Non-pigmented ciliary epithelial cell (primary cell): ENCODE measurements around the gene TMEM273.
A peak's percentile ranks its signal among the peaks of the same experiment; 100 is the strongest.

Experiments
- DNase-seq: peaks from one replicate; pipeline ENCODE4 v3.0.0-alpha.2; 2010; ENCODE audit warnings: low read depth

Gene TMEM273, protein sequence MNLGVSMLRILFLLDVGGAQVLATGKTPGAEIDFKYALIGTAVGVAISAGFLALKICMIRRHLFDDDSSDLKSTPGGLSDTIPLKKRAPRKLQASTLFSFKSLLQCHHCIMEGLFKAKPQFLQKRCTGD

DNA sequence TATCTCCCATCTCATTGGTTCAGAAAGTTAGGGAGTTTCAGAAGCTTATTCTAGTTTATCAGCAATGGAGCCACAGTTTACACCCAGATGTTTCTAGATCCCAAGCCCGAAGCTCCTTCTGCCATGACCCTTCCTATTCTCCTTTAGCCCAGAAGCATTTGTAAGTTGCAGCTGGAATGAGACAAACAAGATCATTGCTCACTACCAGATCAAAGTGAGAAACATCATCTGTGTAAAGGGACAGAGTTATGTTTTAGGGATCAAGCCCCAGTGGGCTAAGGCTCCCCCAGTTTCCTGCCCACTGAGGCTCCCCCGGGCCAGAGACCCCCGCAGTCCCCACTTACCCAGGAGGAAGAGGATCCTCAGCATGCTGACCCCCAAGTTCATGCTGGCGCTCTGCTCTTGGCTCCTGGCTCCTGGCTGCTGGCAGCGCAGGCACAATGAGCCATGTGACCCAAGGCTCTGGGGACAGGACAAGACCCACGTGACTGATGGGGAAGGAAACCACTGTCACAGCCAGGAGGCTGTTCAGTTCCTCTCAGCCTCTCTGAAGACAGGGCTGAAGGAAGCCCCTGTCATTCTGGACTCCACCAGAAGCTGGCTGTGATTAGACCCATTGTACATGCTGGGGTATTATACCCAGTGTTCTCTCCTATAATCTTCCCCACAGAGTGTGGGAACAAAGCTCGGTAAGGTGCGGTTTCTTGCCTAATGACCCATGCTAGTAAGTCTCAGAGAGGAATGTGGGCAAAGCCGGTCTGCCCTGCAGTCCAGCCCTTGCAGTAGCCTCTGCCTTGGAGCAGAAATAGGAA is at the start of gene TMEM273:
TMEM273 (minus strand) TSS at position 442 of the 812 bp plus-strand sequence; CDS start at position 387, 55 bp downstream.
- DNase-seq, result no peak

DNA sequence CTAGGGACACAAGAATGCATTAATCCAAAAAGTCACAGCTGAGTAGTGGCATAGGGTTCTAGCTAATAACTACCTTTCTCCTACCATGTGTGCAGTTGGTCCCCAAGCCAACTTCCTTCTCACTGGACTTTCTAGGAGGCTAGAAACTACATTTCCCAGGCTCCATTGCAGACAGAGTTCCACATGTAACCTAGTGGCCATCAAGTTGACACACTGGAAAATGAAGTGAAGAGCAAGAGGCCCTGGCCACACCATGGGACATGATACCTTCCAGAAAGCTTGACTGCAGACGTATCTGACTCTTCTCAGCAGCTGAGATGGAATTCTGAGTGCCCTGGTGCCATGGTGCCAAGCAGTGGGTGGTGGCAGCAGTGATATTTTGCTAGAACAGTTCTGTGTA is 49.8 kb upstream of the TMEM273 start:
- no peak for DNase-seq

DNA sequence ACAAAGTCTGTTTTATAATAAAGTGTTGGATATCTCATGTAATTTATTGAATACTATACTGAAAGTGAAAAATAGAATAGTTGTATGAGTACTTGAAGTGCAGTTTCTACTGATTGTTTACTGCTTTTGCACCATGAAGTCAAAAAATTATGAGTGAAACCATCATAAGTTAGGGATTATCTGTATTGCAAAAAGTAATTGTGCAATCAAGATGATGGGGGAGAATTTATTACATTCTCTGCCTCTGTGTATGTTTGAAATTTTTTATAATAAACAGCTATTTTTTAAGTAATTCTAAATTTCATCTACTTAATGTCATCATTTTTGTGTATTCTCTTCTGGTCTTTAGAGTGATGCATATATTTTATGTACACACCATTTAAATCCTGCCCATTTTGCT is 47.2 kb upstream of the TMEM273 start:
- no peak for DNase-seq

DNA sequence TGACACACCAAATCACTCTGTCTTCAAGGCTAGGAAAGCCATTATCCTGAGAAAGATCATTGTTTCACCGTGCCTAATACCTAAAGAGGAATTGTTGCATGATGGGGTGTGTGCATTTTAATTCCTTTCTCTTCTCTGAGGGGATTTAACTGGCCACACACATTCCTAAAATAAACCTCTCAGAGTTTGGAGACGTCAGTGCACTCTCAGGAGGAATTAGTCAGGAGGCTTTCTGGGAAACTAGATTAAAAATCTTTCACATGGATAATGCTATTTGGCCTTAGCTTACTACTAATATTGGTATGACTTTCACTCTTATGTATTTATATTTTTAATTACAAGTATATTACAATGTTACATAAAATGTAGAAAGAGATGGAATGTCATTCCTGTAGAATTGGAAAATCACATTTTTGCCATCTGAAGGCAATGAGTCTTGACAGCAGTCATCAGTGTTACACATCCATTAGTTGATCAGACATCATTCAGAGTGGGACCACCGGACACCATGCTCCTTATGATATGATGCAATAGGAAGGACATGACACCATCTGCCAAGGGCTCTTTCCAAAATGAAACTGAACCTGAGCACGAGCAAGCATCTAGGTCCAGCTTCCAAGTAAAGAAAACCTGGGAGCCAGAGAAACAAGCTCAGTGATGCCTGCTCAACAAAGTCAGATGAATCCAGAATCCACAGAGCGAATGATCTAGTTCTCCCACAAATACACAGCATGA is 43.1 kb upstream of the TMEM273 start:
- DNase-seq, result no peak

DNA sequence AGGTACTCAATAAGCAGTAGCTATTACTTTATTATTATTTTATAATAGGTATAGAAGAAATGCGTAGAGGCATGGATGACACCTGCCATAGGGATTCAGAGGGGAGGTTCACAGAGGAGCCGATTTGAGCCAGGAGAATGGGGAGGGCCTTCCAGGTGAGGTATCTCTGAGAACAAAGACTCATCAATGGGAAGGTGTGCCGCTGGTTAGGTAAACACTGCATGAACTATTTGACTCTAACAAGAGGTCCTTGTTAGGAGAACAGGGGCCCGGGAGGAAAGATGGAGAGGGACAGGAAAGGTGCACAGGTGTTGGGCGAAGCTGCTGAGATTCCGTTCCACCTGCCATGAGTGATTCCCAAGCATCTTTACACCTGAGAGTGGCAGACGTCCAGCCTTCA is 41.8 kb upstream of the TMEM273 start:
- no peak for DNase-seq

DNA sequence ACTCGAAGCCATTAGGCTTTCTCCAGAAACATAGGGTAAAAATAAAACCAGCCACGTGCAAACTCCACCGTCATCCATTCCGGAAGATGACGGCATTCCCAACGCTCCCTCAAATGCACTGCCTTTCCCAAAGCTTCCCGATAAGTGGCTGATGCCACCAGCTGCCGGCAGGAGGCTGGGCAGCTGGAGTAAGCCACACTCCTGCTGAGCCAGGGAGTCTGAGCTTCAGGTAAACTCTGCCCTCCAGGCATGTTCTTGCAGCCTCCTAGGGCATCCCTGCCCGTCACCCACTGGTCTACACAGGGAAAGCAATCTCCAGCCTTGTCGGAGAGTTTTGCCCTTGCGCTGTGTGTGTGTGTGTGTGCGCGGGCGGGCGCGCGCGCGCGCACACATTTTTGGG is 40.5 kb upstream of the TMEM273 start:
- DNase-seq, result no peak

DNA sequence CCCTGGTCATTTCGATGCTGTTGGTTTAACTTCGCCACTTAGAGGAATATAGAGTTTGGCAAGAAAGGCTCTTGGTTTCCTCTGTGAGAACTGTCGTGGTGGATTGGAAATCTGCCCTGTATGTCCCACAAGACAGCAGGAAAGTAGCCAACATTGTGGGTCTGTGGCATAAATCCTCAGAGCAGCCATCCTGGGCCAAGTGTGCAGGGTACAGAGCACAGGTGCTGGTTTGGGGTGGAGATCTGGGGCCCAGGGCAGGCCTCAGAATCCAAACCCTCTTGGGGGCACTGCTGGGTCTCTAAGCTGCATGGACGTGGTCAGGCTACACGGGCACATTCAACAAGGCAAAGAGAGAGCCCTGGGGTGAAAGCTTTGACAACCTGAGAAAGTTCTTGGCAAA is 39.2 kb upstream of the TMEM273 start:
- no peak for DNase-seq

DNA sequence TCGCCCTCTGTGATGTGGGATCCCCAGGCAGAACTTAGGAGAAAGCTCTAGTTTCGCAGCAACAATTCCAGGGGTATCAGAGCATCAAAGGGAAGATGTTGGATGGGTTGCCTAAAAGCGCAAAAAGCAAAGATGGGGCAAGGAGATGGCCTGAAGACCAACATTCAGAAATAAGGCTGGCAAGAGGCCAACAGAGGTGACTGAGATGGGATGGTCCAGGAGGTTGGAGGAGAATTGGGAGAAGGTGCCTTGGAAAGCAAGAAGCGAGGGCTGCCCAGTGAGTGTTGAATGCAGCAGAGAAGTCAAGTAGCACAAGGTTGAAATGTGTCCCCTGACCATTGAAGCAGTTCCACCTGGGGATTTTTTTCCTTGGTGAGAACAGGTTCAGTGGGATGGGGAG is 38.4 kb upstream of the TMEM273 start:
- no peak for DNase-seq

DNA sequence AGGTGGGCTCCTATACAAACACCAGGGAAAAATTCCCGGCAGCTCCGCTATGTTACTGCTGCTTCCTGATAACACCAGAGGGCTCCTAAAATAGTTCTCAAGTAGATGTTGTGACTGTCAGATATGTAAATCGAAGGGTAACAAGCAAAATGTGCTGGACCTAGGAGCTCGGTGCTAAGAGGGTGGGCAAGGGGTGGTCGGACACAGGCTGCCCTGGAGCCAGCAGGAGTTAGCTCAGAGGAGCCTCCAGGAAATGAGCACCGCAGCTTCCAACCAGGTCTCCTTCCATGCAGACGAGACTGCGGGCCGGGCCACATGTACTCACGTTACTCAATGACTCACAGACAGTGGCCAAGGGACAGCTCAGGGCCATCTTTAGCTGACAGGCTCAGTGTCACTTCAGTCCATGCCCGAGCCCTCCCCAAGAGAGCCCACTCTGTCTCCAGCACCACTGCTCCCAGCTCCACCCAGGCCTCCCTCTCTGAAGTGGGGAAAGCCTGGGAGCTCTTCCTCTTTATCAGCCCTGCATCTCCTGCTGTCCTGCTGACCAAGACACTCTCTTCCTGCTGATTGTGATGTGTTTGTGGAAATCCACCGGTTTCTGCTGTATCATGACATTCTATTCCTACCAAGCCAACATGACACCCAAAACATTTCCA is 37.2 kb upstream of the TMEM273 start:
- DNase-seq, result no peak

DNA sequence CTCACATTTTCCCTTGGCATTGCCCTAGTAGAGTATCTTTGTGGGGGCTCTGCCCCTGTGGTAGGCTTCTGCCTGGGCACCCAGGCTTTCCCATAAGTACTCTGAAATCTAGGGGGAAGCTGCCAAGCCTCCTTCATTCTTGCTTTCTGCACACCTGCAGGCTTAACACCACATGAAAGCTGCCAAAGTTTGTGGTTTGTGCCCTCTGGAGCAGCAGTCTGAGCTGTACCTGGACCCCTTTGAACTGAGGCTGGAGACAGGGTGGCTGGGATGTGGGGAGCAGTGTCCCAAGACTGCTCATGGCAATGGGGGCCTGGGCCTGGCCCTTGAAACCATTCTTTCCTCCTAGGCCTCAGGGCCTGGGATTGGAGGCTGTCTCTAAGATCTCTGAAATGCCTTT is 35.0 kb upstream of the TMEM273 start:
- DNase-seq, result no peak

DNA sequence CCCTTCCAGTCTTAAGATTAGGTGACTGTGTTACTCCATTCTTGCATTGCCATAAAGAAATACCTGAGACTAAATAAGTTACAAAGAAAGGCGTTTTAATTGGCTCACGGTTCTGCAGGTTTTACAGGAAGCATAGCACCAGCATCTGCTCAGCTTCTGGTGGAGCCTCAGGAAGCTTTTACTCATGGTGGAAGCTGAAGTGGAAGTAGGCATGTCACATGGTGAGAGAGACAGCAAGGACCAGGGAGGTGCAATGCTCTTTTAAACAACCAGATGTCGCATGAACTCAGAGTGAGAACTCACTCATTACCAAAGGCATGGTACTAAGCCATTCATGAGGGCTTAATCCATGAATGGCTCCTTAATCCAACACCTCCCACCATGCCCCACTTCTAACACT is 34.0 kb upstream of the TMEM273 start:
- DNase-seq, result no peak

DNA sequence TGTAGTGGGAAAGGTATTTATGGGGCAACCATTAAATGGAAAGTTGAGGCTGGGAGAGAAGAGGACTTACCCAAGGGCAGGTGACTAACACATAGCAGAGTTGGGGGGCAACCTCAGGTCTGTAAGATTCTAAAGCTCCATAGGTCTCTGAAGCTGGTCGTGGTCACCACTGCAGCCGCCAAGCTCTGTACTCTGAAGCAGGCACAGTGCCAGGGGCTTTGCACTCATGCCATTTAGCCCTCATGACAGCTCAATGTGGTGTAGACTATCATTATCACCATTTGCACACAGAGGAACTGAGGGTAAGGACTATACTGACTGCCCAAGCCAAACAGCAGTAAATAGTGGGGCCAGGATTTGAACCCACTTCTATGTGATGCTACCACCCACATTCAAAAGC is 32.5 kb upstream of the TMEM273 start:
- DNase-seq, result no peak

DNA sequence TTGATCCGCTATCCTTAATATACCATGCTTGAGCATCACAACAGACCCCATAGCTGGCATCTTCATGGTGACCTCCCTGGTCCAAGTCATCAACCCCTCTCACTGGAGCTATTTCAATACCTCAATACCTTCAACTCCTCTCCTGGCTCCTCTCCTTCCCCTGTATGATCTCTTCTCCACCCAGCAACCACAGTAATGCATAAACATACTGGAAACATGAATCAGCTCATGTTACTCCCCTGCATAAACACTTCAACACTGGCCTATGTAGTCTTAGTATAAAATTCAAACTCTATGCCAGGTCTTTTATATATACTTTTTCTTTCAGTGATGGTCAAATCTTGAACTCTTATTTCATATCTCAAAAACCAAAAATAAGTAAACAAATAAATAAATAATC is 31.8 kb upstream of the TMEM273 start:
- peak; percentile 8 for DNase-seq

DNA sequence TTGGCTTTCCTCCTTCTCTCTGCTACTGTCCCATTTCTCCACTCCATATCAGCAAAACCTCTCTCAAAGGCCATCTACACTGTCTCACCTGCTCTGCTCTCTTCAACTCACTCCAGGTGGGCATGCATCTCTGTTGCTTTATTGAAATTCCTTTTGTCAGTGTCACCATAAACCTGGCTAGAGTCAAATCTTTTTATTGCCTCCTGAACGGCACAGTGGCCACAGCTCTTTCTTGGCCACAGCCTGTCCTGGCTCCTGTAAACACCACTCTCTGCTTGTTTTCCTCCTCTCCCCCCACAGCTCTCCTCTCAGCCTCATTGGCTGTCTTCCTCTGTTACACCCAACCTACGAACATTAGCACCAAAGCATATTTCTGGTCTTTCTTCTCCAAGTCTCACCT is 31.1 kb upstream of the TMEM273 start:
- DNase-seq, result no peak

DNA sequence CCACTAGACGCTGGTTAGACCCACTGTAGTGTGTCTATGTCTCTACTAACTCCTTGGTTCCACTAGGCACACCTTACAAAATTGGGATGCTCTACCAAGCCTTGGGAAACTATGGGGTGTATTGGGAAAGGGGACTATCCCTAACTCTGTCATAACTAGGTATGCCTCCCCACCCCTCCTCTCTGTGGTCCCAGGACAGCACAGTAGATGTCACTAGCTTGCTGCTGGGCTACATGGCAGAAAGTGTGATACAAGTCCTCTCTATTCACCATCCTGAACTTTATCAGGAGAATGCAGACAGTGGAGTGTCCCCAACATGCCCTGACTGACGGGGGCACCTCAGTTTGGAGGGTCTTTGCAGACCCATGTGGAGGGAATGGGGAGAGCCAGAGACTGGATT is 30.3 kb upstream of the TMEM273 start:
- no peak for DNase-seq

DNA sequence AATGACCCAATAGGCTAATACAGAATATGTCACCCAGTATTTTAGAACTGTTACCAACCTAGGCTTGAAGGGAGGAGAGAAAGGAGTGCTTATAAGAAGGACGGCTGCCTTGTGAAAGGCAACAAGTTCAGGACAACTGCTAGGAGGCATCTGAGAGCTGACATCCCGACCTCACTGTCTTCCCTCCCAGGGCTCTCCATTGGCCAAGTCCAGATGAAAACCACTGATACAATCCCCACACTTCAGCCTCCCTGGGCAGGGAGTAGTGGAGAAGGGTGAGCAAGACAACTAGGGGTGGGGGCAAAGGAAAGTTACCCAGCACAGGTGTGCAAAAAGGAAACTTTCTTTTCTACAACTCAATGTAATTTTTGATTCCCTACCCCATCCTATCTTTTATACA is 29.5 kb upstream of the TMEM273 start:
- DNase-seq, result no peak

DNA sequence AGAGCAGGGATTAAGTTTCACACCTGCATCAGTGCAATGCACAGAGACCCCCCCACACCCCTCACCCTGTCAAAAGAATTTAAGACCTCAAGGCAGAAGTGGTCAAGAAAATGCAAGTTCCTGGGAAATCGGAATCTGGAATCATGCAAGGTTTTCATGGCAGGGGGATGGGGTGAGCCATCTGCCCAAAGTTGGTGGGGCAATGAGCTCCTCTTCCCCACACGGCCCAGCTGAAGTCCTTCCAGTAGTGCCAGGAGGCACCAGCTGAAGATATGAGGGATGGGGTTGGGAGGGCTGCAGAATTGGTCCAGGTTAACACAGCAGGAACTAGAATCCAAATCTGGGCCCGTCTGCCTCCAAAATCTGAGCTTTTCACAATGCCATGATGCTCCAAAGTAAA is 25.0 kb upstream of the TMEM273 start:
- no peak for DNase-seq

DNA sequence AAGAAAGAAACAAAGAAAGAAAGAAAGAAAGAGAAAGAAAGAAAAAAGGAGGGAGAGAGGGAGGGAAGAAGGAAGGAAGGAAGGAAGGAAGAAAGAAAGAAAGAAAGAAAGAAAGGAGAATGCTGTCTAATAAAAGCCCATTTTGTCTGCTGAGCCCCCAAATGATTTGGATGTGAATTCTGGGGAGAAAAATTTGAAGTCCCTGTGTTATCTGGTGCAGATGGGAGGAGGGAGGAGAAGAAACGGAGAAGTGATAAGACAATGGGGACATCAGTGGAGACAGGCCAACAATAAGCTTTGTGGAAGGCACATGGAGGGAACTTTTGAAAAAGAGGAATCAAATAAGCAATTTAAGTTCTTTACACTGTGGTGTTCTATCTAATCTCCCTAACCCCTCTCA is 24.6 kb upstream of the TMEM273 start:
- DNase-seq, result no peak

DNA sequence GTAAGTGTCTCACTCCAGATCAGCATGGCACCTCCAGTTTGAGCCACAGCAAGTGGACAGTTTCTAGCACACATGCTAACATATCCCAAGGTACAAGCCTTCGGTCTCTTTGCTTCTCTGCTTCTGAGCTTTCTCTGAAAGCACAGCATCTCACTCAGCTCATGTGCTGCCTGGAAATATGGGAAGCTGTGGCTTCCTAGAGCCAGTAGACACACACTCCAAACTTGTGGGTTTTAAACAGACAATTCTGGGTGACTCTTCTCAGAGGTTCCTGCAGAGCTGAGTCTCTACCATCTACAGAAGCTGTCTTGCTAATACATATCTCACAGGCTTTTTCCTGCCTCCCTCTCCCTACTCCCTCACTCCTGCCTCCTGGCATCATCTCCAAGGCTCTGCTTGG is 23.9 kb upstream of the TMEM273 start:
- no peak for DNase-seq

DNA sequence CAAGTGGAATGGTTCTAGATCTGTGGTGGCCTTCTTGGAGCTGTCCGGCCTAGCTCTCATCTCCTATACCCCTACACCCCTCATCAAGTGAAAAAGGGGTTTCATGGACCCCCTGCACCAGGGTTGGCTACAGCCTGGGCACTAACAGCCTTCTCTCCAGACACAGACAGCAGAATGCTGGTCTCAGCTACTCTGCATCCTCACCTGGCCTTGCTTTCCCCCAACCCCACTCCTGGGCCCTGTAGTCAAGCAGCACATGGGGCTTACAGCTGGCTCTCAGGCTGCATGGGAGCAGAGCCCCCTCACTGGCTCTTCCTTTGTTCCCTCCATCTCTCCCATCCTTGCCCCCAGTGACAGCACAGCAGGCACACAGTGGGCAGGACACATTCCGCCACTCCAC is 20.8 kb upstream of the TMEM273 start:
- no peak for DNase-seq

DNA sequence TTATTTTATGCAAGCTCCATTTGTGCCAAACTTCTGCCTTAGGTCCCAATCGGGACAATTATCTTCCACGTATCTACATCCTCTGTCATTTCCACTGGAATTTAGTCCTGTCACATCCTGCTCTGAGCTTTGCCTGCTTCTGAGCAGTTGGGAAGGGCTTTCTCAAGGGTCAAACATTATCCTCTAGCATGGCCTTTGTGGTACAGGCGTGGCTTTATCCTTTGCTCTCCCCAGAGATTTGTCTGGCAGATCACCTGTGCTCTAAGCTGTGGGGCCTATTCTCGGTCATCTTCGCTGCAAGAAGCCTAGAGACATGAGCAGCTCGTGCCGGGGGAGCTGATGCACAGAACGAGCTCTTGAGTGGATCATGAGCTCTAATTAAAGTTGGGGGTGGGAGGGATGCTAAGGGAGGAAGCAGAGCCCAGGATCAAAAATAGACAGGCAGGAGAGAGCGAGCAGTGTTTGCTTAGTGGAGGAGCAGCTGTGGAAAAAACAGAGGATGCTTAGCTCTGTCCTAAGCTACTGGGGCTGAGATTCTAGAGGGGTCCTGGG is 19.8 kb upstream of the TMEM273 start:
- no peak for DNase-seq

DNA sequence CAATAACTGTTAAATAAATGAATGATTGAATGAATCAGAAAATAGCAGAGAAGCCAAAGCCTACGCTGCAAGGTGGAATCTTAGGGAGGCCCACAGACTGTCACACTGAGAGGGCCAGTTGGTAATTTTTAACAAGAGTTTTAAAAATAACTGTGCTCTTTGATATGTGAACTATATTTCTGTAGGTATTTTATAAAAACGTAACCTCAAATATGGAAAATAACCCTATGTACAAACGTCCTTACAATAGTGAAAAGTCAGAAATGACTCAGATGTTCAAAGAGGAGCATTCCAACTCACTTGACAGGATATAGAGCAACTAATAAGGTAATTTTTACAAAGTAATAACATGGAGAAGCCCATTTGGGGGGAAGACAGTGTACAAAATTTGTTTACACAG is 18.9 kb upstream of the TMEM273 start:
- DNase-seq, result no peak

DNA sequence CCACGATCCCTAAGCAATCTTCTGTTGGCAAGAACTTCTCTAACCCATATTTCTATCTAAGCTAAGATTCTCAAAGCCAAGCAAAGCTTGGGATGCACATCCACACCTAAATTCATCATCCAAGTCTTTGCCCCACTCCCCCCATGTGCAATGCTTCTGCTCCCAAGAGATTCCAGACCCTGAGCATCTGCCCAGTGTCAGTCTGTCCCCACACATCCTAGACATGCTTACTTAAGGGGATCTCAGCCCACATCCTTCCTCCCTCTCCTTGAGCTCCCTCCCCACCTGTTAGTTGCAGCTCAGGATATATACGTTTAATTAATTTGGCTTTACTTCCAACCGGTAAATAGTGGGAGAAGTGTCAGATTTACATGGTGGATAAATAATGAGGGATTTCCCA is 17.0 kb upstream of the TMEM273 start:
- DNase-seq, result no peak
